Bronchial epithelial cell (primary cell): ENCODE measurements around the gene KATNAL1. TPM values are rescaled to one million over a fixed set of nuclear protein-coding genes. Genes with fewer than 3 reads are reported as not detected.

ENCODE experiments used
- DNase-seq: peaks from one replicate; pipeline ENCODE4 v3.0.0-alpha.2; 2010; ENCODE audit warnings: low read depth
- FAIRE-seq: peaks from 2 replicates; lab custom pipeline; 2011; peaks lifted over from hg19 to GRCh38; lab: Jason Lieb, UNC
- H3K27me3 ChIP-seq: 2 replicates; pipeline ENCODE4 v1.5.1; 2011; ENCODE audit warnings: low read length; ENCODE audit not compliant: control insufficient read depth, insufficient read depth
- H3K36me3 ChIP-seq: 2 replicates; pipeline ENCODE4 v1.5.1; 2011; ENCODE audit warnings: low read length; ENCODE audit not compliant: control insufficient read depth, insufficient read depth
- H3K4me3 ChIP-seq: 2 replicates; pipeline ENCODE4 v1.5.1; 2011; ENCODE audit warnings: mild to moderate bottlenecking, low read depth, low read length, control low read depth
- total RNA-seq: library from RNA; depleted of rRNA; stranded (reverse); fragments of >200 nt; gene quantifications from 2 replicates; pipeline ENCODE4 v1.2.1, GENCODE V29; 2014
- TF ChIP-seq, protein P1 (sequence below): IDR thresholded peaks from 2 replicates; pipeline ENCODE4 v1.5.1; 2011; ENCODE audit warnings: mild to moderate bottlenecking, moderate library complexity, low read length, control low read depth, inconsistent platforms; ENCODE audit not compliant: insufficient read depth, severe bottlenecking

KATNAL1 gene
- total RNA-seq, 1 donor from 2014 or later = 5.5 TPM

DNA sequence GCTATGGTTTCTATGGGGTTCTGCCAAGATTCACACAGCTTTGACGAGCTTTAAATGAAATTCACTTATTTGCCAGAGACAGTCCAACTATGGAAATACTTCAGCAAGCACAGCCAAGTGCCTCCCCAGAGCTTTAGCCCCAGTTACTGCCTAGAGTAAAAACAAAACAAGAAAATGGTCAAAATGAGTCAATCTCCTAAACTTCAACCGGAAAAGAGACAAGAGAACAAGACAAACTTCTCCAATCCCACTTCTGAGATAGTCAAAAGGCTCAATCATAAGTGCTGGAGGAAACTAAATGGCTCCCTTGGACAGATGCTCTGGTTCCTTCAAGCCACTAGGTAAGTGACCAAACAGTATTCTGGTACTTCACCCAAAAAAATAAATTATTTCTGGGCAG lies 65.8 kb downstream of the KATNAL1 start:
- TF ChIP-seq, protein P1, sequence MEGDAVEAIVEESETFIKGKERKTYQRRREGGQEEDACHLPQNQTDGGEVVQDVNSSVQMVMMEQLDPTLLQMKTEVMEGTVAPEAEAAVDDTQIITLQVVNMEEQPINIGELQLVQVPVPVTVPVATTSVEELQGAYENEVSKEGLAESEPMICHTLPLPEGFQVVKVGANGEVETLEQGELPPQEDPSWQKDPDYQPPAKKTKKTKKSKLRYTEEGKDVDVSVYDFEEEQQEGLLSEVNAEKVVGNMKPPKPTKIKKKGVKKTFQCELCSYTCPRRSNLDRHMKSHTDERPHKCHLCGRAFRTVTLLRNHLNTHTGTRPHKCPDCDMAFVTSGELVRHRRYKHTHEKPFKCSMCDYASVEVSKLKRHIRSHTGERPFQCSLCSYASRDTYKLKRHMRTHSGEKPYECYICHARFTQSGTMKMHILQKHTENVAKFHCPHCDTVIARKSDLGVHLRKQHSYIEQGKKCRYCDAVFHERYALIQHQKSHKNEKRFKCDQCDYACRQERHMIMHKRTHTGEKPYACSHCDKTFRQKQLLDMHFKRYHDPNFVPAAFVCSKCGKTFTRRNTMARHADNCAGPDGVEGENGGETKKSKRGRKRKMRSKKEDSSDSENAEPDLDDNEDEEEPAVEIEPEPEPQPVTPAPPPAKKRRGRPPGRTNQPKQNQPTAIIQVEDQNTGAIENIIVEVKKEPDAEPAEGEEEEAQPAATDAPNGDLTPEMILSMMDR = no peak
- DNase-seq = no peak
- no peak for FAIRE-seq
- Histone ChIP-seq H3K4me3 (no peak overlapping the region), H3K36me3 (no peaks in the 10 kb centered on the region), H3K27me3 (no peaks in the 10 kb centered on the region)

DNA sequence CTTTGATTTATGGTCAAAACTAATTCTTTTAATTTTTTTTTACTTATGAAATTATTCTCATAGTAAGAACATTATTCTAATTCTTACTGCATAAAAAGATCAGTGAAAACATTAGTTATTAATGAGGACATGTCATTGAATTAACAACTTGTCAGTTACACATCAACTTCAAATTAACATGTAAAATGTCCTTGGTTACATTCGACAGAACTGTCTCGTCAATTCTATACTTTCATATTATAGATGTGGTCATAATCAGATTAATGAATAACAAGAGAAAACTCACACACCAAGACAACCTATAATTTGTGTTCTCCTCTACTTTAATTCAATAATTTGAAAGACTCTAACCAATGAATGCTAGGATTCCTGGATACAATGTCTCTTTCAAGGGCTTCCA lies 66.7 kb downstream of the KATNAL1 start:
- FAIRE-seq = no peak
- TF ChIP-seq, protein P1 = no peak
- no peak for DNase-seq

DNA sequence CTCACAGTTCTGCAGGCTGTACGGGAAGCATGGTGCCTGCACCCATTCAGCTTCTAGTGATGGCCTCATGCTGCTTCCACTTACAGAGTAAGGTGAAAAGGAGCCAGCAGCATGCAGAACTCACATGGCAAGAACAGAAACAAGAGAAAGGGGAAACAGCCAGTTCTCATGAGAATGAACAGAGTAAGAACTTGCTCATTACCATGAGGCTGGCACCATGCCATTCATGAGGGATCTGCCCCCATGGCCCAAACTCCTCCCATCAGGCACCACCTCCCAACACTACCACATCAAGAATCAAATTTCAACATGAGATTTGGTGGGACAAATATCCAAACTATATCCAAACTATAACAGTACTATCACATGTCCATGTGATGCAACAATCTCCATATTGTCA lies 72.1 kb downstream of the KATNAL1 start:
- no peaks in the 10 kb centered on the region for H3K36me3 ChIP-seq
- DNase-seq (no peak), FAIRE-seq (no peak)
- no peak overlapping the region for H3K4me3 ChIP-seq
- TF ChIP-seq, protein P1 = no peak
- H3K27me3 ChIP-seq = no peaks in the 10 kb centered on the region

More for the DNA sequence above, 66.7 kb downstream of the KATNAL1 start:
- no peak overlapping the region for H3K4me3 ChIP-seq
- no peaks in the 10 kb centered on the region for H3K27me3 ChIP-seq
- H3K36me3 ChIP-seq = no peaks in the 10 kb centered on the region

DNA sequence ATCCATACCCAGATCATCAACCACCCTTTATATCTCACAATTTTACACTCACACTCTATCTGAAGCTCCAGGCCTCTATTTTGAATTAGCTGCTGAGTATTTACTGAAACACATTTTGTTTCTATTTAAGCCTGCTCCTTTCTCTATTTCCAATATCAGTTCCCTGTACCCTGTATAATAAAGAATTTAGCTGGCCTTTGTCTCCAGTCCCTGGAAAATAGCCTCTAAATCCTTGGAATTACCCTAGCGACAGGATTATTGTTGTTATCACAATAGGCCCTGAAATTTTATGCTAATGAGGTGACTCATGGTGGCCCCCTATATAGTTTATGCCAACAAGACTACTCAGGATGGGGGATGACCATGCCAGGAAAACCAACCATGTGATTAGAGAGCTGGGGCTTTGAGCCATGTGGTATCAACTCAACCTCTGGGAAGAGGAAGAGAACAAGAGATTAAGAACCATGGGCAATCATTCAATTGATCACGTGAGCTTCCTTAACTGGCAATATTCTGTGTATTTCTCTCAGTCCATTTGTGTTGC lies 72.7 kb downstream of the KATNAL1 start:
- FAIRE-seq (no peak), DNase-seq (no peak)
- TF ChIP-seq, protein P1 = no peak
- no peaks in the 10 kb centered on the region for H3K36me3 ChIP-seq
- no peaks in the 10 kb centered on the region for H3K27me3 ChIP-seq
- no peak overlapping the region for H3K4me3 ChIP-seq

DNA sequence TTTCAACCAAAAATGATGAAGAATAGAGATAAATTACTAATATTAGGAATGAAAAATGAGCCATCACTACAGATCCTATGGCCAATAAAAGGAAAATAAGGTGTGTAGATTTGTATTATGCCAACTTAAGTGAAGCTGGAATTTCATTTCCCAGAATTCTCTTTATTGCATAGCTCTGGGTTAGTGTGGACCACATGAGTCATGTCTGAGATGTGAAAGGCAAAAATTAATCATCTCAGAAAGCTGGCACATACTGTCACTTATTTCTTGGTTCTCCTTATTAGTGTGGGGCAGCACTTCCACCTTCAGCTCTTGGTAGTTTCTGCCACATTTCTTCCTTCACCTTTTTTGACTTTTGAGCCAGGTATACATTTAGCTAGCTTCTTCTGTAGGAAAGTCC lies 82.6 kb downstream of the KATNAL1 start:
- DNase-seq (peak; percentile 81), FAIRE-seq (no peak)
- no peaks in the 10 kb centered on the region for H3K27me3 ChIP-seq
- TF ChIP-seq, protein P1 = no peak
- H3K4me3 ChIP-seq = no peak overlapping the region
- no peaks in the 10 kb centered on the region for H3K36me3 ChIP-seq

DNA sequence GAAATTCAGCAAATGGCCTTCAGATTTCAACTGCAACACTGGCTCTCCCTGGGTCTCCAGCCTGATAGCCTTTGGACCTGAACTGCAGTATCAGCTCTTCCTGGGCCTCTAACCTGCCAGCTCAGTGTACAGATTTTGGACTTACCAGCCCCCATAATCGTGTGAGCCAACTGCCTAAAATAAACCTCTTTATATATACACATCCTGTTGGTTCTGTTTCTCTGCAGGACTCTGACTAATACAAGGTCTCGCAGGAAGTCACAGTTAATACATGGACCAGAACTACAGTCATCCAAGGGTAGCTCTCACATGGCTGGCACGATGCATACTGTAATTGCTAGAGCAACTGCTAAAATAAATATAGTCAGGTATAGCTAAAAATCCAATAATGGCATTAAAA lies 85.1 kb downstream of the KATNAL1 start:
- no peak for FAIRE-seq
- H3K36me3 ChIP-seq = peaks cover 1% of the 10 kb centered on the region
- no peaks in the 10 kb centered on the region for H3K27me3 ChIP-seq
- DNase-seq = no peak
- TF ChIP-seq, protein P1 = no peak
- H3K4me3 ChIP-seq = no peak overlapping the region
